ENCODE data around the gene TCP10L. TPM values are rescaled to one million over a fixed set of nuclear protein-coding genes. Genes with fewer than 3 reads are reported as not detected.

Gene TCP10L
- total and polyA plus RNA-seq, 2 of the 13 experiments (the other 11 are each of a cell fraction or from before 2014, with no cell fraction given): 0.90 to 2.4 TPM

GRCh38 chr21:32597205-32597604 is 11.9 kb upstream of the TCP10L start (continued):
- no peak for TF ChIP-seq ZNF615 (CRISPR knock-in tag; IDR thresholded peaks at IDR 0.05; ENCODE audit: borderline replicate concordance)
- no peak for TF ChIP-seq RFX1 (IDR thresholded peaks at IDR 0.05)
- TF ChIP-seq CBX2 (IDR thresholded peaks at IDR 0.05; ENCODE audit: low read depth, low read length): no peak
- TF ChIP-seq CBX2 (CRISPR knock-in tag; IDR thresholded peaks at IDR 0.05; ENCODE audit: low read depth): no peak
- no peak for TF ChIP-seq ZNF607 (CRISPR knock-in tag; IDR thresholded peaks at IDR 0.05; ENCODE audit: borderline replicate concordance)
- TF ChIP-seq ZNF570 (CRISPR knock-in tag; IDR thresholded peaks at IDR 0.05; ENCODE audit: borderline replicate concordance): no peak
- TF ChIP-seq ZNF263 (CRISPR knock-in tag; IDR thresholded peaks at IDR 0.05): no peak
- no peak for TF ChIP-seq ZNF431 (CRISPR knock-in tag; IDR thresholded peaks at IDR 0.05; ENCODE audit: borderline replicate concordance, low read depth)
- TF ChIP-seq, protein P1, sequence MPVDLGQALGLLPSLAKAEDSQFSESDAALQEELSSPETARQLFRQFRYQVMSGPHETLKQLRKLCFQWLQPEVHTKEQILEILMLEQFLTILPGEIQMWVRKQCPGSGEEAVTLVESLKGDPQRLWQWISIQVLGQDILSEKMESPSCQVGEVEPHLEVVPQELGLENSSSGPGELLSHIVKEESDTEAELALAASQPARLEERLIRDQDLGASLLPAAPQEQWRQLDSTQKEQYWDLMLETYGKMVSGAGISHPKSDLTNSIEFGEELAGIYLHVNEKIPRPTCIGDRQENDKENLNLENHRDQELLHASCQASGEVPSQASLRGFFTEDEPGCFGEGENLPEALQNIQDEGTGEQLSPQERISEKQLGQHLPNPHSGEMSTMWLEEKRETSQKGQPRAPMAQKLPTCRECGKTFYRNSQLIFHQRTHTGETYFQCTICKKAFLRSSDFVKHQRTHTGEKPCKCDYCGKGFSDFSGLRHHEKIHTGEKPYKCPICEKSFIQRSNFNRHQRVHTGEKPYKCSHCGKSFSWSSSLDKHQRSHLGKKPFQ (CRISPR knock-in tag; IDR thresholded peaks at IDR 0.05; ENCODE audit: insufficient replicate concordance): no peak
- TF ChIP-seq ZNF780A (CRISPR knock-in tag; IDR thresholded peaks at IDR 0.05): no peak
- peak; percentile 70 for TF ChIP-seq PAXIP1 (CRISPR knock-in tag; conservative IDR thresholded peaks at IDR 0.05)
- peak; percentile 24; the same call in 1 of the 2 replicates for TF ChIP-seq SP5 (CRISPR knock-in tag; IDR thresholded peaks at IDR 0.05; ENCODE audit: borderline replicate concordance, low read depth)
- TF ChIP-seq MYC (CRISPR knock-in tag; IDR thresholded peaks at IDR 0.05; ENCODE audit: borderline replicate concordance): peak; percentile 37
- TF ChIP-seq ZNF678 (CRISPR knock-in tag; IDR thresholded peaks at IDR 0.05): no peak
- no peak for TF ChIP-seq SIX4 (CRISPR knock-in tag; IDR thresholded peaks at IDR 0.05)
- TF ChIP-seq POLR2AphosphoS5 (IDR thresholded peaks at IDR 0.05; ENCODE audit: low read depth, low read length): 0 out of 2 replicates have a peak, but pooled peaks have one; percentile 2
- peak; percentile 39; the same call in 1 of the 2 replicates for TF ChIP-seq ZNF292 (CRISPR knock-in tag; IDR thresholded peaks at IDR 0.05; ENCODE audit: borderline replicate concordance, low read depth)
- no peak for TF ChIP-seq ZFP36L1 (CRISPR knock-in tag; IDR thresholded peaks at IDR 0.05)
- no peak for TF ChIP-seq NFYC (CRISPR knock-in tag; IDR thresholded peaks at IDR 0.05)
- no peak for TF ChIP-seq FOXO4 (CRISPR knock-in tag; conservative IDR thresholded peaks at IDR 0.05)
- TF ChIP-seq ZNF709 (CRISPR knock-in tag; IDR thresholded peaks at IDR 0.05): no peak
- TF ChIP-seq, protein P2, sequence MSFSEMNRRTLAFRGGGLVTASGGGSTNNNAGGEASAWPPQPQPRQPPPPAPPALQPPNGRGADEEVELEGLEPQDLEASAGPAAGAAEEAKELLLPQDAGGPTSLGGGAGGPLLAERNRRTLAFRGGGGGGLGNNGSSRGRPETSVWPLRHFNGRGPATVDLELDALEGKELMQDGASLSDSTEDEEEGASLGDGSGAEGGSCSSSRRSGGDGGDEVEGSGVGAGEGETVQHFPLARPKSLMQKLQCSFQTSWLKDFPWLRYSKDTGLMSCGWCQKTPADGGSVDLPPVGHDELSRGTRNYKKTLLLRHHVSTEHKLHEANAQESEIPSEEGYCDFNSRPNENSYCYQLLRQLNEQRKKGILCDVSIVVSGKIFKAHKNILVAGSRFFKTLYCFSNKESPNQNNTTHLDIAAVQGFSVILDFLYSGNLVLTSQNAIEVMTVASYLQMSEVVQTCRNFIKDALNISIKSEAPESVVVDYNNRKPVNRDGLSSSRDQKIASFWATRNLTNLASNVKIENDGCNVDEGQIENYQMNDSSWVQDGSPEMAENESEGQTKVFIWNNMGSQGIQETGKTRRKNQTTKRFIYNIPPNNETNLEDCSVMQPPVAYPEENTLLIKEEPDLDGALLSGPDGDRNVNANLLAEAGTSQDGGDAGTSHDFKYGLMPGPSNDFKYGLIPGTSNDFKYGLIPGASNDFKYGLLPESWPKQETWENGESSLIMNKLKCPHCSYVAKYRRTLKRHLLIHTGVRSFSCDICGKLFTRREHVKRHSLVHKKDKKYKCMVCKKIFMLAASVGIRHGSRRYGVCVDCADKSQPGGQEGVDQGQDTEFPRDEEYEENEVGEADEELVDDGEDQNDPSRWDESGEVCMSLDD (CRISPR knock-in tag; IDR thresholded peaks at IDR 0.05; ENCODE audit: borderline replicate concordance): no peak

All from HepG2 (cell line).